Fibroblast of lung (primary cell): ENCODE data around the gene AQP12B. TPM values are rescaled to one million over a fixed set of nuclear protein-coding genes. Genes with fewer than 3 reads are reported as not detected.
"Not testable (repeated sequence)": the region's sequence is repeated elsewhere in the genome, so short reads cannot be mapped to it uniquely, and the experiment has no call there.

Experiments
- DNase-seq, 2 donors: peaks; one replicate each; pipeline versions ENCODE4 v3.0.0 to v3.0.0-alpha.2; 2010; ENCODE audit warnings: low read depth in 2 of 2
- H2AFZ ChIP-seq: 2 replicates; pipeline ENCODE4 v1.5.1; 2012; ENCODE audit warnings: low read length, control low read depth, inconsistent platforms
- H3K27ac ChIP-seq: 2 replicates; pipeline ENCODE4 v1.5.1; 2011; ENCODE audit warnings: low read length, control low read depth; ENCODE audit not compliant: insufficient read depth
- H3K27me3 ChIP-seq: 2 replicates; pipeline ENCODE4 v1.5.1; 2011; ENCODE audit warnings: mild to moderate bottlenecking, low read length; ENCODE audit not compliant: control insufficient read depth, insufficient read depth
- H3K36me3 ChIP-seq: 2 replicates; pipeline ENCODE4 v1.5.1; 2011; ENCODE audit warnings: low read length; ENCODE audit not compliant: control insufficient read depth, insufficient read depth
- H3K4me1 ChIP-seq: 2 replicates; pipeline ENCODE4 v1.5.1; 2011; ENCODE audit warnings: low read length; ENCODE audit not compliant: control insufficient read depth, insufficient read depth; ENCODE audit errors: extremely low read depth
- H3K4me2 ChIP-seq: 2 replicates; pipeline ENCODE4 v1.5.1; 2011; ENCODE audit warnings: low read length, control low read depth; ENCODE audit not compliant: insufficient read depth; ENCODE audit errors: extremely low read depth
- H3K4me3 ChIP-seq, 4 experiments: fragments of 200-600 bp in 1 of 4; sonication (generic) in 1 of 4; replicated peaks in 1 of 4; 2 replicates each; pipeline ENCODE4 v1.5.1; 2011 to 2016; ENCODE audit warnings: low read length in 4 of 4, low read depth in 3 of 4, mild to moderate bottlenecking in 3 of 4, control low read depth in 2 of 4, inconsistent platforms in 1 of 4, mixed read lengths in 1 of 4; ENCODE audit not compliant: insufficient read depth in 1 of 4; ENCODE audit errors: control extremely low read depth in 1 of 4
- H3K79me2 ChIP-seq: 2 replicates; pipeline ENCODE4 v1.5.1; 2012; ENCODE audit warnings: mild to moderate bottlenecking, low read length, inconsistent platforms; ENCODE audit not compliant: control insufficient read depth, insufficient read depth
- H3K9ac ChIP-seq: 2 replicates; pipeline ENCODE4 v1.5.1; 2011; ENCODE audit warnings: mild to moderate bottlenecking, low read length, control low read depth; ENCODE audit not compliant: insufficient read depth
- H3K9me3 ChIP-seq: 2 replicates; pipeline ENCODE4 v1.5.1; 2012; ENCODE audit warnings: low read depth, low read length; ENCODE audit not compliant: control insufficient read depth, insufficient read depth
- H4K20me1 ChIP-seq: 2 replicates; pipeline ENCODE4 v1.5.1; 2011; ENCODE audit warnings: low read length; ENCODE audit not compliant: control insufficient read depth, insufficient read depth; ENCODE audit errors: extremely low read depth
- EZH2 ChIP-seq: IDR thresholded peaks from 2 replicates; pipeline ENCODE4 v1.5.1; 2012; ENCODE audit warnings: low read length, control low read depth, mild to moderate bottlenecking; ENCODE audit errors: missing control alignments
- polyA minus RNA-seq: library from RNA; depleted of rRNA, polyadenylated mRNA; stranded (reverse); fragments of >200 nt; gene quantifications from 2 replicates; pipeline ENCODE4 v1.2.3, GENCODE V29; 2011; ENCODE audit warnings: low replicate concordance
- polyA plus RNA-seq, 2 donors: library from polyadenylated mRNA; depleted of rRNA in 1 of 2; stranded (reverse) in 1 of 2; unstranded in 1 of 2; fragments of >200 nt; gene quantifications; 2 replicates each; pipeline ENCODE4 v1.2.1, GENCODE V29; 2011 to 2012; ENCODE audit warnings: missing spikeins in 1 of 2
- total RNA-seq: library from RNA; depleted of rRNA; stranded (reverse); fragments of >200 nt; gene quantifications from 2 replicates; pipeline ENCODE4 v1.2.1, GENCODE V29; 2014
- TF ChIP-seq, protein P1 (sequence below), 2 donors: IDR thresholded peaks in 1 of 2; conservative IDR thresholded peaks in 1 of 2; 1 replicate in 1 of 2; 2 replicates in 1 of 2; pipeline ENCODE4 v1.5.1; 2011 to 2012; ENCODE audit warnings: low read length in 2 of 2, control low read depth in 1 of 2, inconsistent platforms in 1 of 2, low read depth in 1 of 2, mild to moderate bottlenecking in 1 of 2

The AQP12B gene
- total RNA-seq (not detected in 2 replicates), polyA plus RNA-seq (not detected in 2 replicates), polyA minus RNA-seq (not detected in 2 replicates)
- not detected in 2 replicates for polyA plus RNA-seq (2012)

- H4K20me1 ChIP-seq, H3K9me3 ChIP-seq, H3K9ac ChIP-seq, H3K79me2 ChIP-seq, H3K4me1 ChIP-seq, H2AFZ ChIP-seq, H3K36me3 ChIP-seq, DNase-seq, H3K4me2 ChIP-seq, H3K27ac ChIP-seq, H3K27me3 ChIP-seq, H3K4me3 ChIP-seq: not testable (repeated sequence)
Measured at GRCh38 chr2:240682431-240683224, at the start of gene AQP12B. Gene AQP12B (minus strand): TSS chr2:240682885. CDS start chr2:240682837, 48 bp downstream.

DNA sequence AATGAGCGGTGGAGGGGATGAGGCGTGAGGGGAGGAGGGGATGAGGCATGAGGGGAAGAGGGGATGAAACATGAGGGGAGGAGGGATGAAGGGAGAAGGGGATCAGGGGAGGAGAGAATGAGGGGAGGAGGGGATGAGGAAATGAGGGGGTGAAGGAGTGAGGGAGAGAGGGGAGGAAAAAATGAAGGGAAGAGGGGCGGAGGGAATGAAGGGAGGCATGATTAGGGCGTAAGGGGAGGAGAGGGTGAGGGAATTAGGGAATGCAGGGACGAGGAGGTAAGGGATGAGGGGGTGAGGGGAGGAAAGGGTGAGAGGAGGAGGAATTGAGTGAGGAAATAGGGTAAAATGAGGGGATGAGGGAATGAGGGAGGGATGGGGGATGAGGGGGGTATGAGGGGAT, 49.5 kb upstream of the AQP12B start:
- no peak overlapping the region for H3K4me2 ChIP-seq
- no peaks in the 10 kb centered on the region for H3K79me2 ChIP-seq
- H2AFZ ChIP-seq: no peak overlapping the region
- no peaks in the 10 kb centered on the region for H4K20me1 ChIP-seq
- no peak overlapping the region for H3K9ac ChIP-seq
- no peak for DNase-seq
- H3K4me1 ChIP-seq: no peaks in the 10 kb centered on the region
- TF ChIP-seq, protein P1, sequence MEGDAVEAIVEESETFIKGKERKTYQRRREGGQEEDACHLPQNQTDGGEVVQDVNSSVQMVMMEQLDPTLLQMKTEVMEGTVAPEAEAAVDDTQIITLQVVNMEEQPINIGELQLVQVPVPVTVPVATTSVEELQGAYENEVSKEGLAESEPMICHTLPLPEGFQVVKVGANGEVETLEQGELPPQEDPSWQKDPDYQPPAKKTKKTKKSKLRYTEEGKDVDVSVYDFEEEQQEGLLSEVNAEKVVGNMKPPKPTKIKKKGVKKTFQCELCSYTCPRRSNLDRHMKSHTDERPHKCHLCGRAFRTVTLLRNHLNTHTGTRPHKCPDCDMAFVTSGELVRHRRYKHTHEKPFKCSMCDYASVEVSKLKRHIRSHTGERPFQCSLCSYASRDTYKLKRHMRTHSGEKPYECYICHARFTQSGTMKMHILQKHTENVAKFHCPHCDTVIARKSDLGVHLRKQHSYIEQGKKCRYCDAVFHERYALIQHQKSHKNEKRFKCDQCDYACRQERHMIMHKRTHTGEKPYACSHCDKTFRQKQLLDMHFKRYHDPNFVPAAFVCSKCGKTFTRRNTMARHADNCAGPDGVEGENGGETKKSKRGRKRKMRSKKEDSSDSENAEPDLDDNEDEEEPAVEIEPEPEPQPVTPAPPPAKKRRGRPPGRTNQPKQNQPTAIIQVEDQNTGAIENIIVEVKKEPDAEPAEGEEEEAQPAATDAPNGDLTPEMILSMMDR (conservative IDR thresholded peaks at IDR 0.05 in 1 of 2, IDR thresholded peaks at IDR 0.05 in 1 of 2; ENCODE audit: low read depth in 1 of 2, low read length in 2 of 2): no peak
- no peak for TF ChIP-seq EZH2
- no peak overlapping the region for H3K27ac ChIP-seq
- no peak overlapping the region for H3K4me3 ChIP-seq
- no peaks in the 10 kb centered on the region for H3K27me3 ChIP-seq
- no peaks in the 10 kb centered on the region for H3K9me3 ChIP-seq
- H3K36me3 ChIP-seq: no peaks in the 10 kb centered on the region

DNA sequence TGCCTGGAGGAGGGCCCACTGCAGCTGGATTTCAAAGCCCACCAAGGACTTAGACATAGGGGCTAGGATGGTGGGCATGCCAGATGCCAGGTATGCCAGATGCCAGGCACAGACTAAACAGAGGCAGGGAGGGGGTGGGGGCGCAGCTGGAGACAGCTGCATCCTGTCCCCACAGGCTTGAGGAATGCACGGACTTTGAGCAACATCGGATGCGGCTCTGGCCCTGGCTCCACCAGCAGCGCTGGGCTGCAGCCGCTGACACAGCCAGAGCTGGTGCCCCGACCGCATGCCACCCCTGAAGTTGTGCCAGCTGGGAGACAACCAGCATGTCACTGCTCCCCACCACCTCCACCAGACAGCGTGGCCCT, 48.5 kb upstream of the AQP12B start:
- Histone ChIP-seq H2AFZ (no peak overlapping the region), H4K20me1 (no peaks in the 10 kb centered on the region), H3K4me3 (no peak overlapping the region), H3K4me1 (no peaks in the 10 kb centered on the region), H3K27me3 (no peaks in the 10 kb centered on the region), H3K79me2 (no peaks in the 10 kb centered on the region), H3K27ac (no peak overlapping the region), H3K9ac (no peak overlapping the region), H3K4me2 (no peak overlapping the region), H3K36me3 (no peaks in the 10 kb centered on the region), H3K9me3 (no peaks in the 10 kb centered on the region)
- TF ChIP-seq, protein P1 (conservative IDR thresholded peaks at IDR 0.05 in 1 of 2, IDR thresholded peaks at IDR 0.05 in 1 of 2; ENCODE audit: low read depth in 1 of 2, low read length in 2 of 2): no peak
- no peak for DNase-seq
